ENCODE measurements around the gene TADA2A.
"Not testable (repeated sequence)": the region's sequence is repeated elsewhere in the genome, so short reads cannot be mapped to it uniquely, and the experiment has no call there.

Gene TADA2A

GRCh38 chr17:37400505-37400904 lies 6.2 kb upstream of the TADA2A start:
- Histone ChIP-seq H3K36me3 (ENCODE audit: control insufficient read depth, insufficient read depth, low read length) (no peaks in the 10 kb centered on the region), H3K4me1 (ENCODE audit: control insufficient read depth, insufficient read depth, low read length, poor library complexity, severe bottlenecking) (peaks cover 4% of the 10 kb centered on the region), H3K27ac (ENCODE audit: low read depth, low read length, severe bottlenecking) (no peak overlapping the region), H3K4me3 (ENCODE audit: extremely low read depth, insufficient read depth, low read length, poor library complexity, severe bottlenecking) (no peak overlapping the region), H3K9me3 (ENCODE audit: control insufficient read depth, low read length) (no peaks in the 10 kb centered on the region)

DNA sequence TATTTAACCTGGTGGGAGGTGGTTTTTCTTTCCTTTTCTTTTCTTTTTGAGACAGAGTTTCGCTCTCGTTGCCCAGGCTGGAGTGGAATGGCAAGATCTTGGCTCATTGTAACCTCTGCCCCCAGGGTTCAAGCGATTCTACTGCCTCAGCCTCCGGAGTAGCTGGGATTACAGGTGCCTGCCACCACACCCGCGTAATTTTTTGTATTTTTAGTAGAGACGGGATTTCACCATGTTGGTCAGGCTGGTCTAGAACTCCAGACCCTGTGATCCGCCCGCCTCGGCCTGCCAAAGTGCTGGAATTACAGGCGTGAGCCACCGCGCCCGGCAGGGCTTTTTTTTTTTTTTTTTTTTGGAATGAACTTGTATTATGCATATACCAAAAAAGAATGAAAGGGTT lies 1.2 kb upstream of the TADA2A start:
- peak overlapping the region; percentile 80 for H3K4me3 ChIP-seq (ENCODE audit: extremely low read depth, insufficient read depth, low read length, poor library complexity, severe bottlenecking)
- WGBS, 2 experiments (ENCODE audit: insufficient coverage in 2 of 2) = 73 to 77% methylated on average over 7 to 10 of the region's 14 CpGs
- not testable (repeated sequence) for H3K27ac ChIP-seq (ENCODE audit: low read depth, low read length, severe bottlenecking)

DNA sequence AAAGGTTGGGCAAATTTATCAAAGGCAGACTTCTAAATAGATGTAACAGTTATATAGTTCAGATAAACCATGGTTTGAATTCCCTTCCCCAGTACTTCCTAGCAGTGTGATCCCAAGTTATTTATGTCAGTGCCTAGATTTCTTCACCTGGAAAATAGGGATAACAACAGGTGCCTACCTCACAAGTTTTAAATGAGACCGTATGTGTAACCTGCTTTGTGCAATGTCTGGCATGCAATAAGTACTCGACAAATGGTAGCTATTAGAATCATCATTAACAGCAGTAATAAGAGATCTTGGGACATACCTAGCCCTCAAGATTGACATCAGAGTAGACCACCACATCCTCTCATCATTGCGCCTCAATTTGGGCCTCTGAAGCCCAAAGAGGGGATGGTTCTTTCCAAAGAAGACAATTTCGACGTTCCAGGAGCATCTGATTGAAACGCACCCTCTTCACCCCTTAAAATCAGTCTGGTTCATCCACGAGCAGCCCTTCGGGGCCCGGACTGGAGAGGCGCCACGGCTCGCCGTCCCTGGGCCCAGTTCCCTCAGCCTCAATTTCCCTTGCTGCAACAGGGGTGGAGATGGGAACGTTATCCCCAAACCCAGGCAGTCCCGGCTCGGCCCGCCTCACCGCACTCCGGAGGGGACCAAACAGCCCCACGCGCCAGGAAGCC lies 591 bp upstream of the TADA2A start:
- Histone ChIP-seq H3K9me3 (ENCODE audit: control insufficient read depth, low read length) (no peaks in the 10 kb centered on the region), H3K4me3 (ENCODE audit: extremely low read depth, insufficient read depth, low read length, poor library complexity, severe bottlenecking) (peak overlapping the region; percentile 80), H3K36me3 (ENCODE audit: control insufficient read depth, insufficient read depth, low read length) (peaks cover 14% of the 10 kb centered on the region), H3K4me1 (ENCODE audit: control insufficient read depth, insufficient read depth, low read length, poor library complexity, severe bottlenecking) (peaks cover 9% of the 10 kb centered on the region), H3K27ac (ENCODE audit: low read depth, low read length, severe bottlenecking) (peak overlapping the region; percentile 75)
- 2 to 4% methylated on average over 17 to 20 of the region's 21 CpGs for WGBS, 2 experiments (ENCODE audit: insufficient coverage in 2 of 2)

More for the DNA sequence above, 1.2 kb upstream of the TADA2A start:
- not testable (repeated sequence) for H3K36me3 ChIP-seq (ENCODE audit: control insufficient read depth, insufficient read depth, low read length); H3K4me1 ChIP-seq (ENCODE audit: control insufficient read depth, insufficient read depth, low read length, poor library complexity, severe bottlenecking); H3K9me3 ChIP-seq (ENCODE audit: control insufficient read depth, low read length)

DNA sequence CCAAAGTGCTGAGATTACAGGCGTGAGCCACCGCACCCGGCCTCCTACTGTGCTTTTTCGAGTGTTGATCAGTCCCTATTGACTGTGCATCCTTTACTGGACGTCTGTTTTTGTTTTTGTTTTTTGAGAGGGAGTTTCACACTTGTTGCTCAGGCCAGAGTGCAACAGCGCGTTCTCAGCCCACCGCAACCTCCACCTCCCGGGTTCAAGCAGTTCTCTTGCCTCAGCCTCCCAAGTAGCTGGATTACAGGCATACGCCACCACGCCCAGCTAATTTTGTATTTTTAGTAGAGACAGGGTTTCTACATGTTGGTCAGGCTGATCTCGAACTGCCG lies 1.4 kb downstream of the TADA2A start:
- peaks cover 33% of the 10 kb centered on the region for H3K36me3 ChIP-seq (ENCODE audit: control insufficient read depth, insufficient read depth, low read length)
- not testable (repeated sequence) for H3K4me1 ChIP-seq (ENCODE audit: control insufficient read depth, insufficient read depth, low read length, poor library complexity, severe bottlenecking); H3K9me3 ChIP-seq (ENCODE audit: control insufficient read depth, low read length); H3K27ac ChIP-seq (ENCODE audit: low read depth, low read length, severe bottlenecking); H3K4me3 ChIP-seq (ENCODE audit: extremely low read depth, insufficient read depth, low read length, poor library complexity, severe bottlenecking)
- WGBS, 2 experiments (ENCODE audit: insufficient coverage in 2 of 2) = 96 to 99% methylated on average over 12 to 13 of the region's 13 CpGs

DNA sequence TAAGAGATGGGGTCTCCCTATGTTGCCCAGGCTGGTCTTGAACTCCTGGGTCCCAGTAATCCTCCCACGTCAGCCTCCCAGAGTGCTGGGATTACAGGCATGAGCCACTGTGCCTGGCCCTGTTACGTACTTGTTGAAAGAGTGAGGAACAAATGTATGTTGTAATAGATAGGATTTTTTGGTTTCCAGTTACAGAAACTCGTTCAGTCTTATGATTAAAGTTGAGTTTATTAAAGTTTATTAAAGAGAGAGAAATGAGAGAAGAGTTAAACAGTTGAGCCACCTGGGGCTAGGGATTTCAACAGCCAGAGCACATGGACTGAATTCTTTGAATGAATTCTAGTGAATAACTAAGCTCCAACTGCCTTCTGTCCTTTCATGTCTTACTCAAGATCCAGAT lies 3.7 kb downstream of the TADA2A start:
- Histone ChIP-seq H3K4me1 (ENCODE audit: control insufficient read depth, insufficient read depth, low read length, poor library complexity, severe bottlenecking) (peaks cover 5% of the 10 kb centered on the region), H3K9me3 (ENCODE audit: control insufficient read depth, low read length) (no peaks in the 10 kb centered on the region), H3K27ac (ENCODE audit: low read depth, low read length, severe bottlenecking) (no peak overlapping the region), H3K4me3 (ENCODE audit: extremely low read depth, insufficient read depth, low read length, poor library complexity, severe bottlenecking) (no peak overlapping the region), H3K36me3 (ENCODE audit: control insufficient read depth, insufficient read depth, low read length) (peaks cover 54% of the 10 kb centered on the region)
- WGBS, 2 experiments (ENCODE audit: insufficient coverage in 2 of 2) = 100% methylated on average over 2 of the region's 3 CpGs

- Histone ChIP-seq H3K9me3 (ENCODE audit: control insufficient read depth, low read length) (no peaks in the 10 kb centered on the region), H3K4me3 (ENCODE audit: extremely low read depth, insufficient read depth, low read length, poor library complexity, severe bottlenecking) (no peak overlapping the region), H3K27ac (ENCODE audit: low read depth, low read length, severe bottlenecking) (no peak overlapping the region), H3K36me3 (ENCODE audit: control insufficient read depth, insufficient read depth, low read length) (peaks cover 80% of the 10 kb centered on the region), H3K4me1 (ENCODE audit: control insufficient read depth, insufficient read depth, low read length, poor library complexity, severe bottlenecking) (no peaks in the 10 kb centered on the region)
- WGBS, 2 experiments (ENCODE audit: insufficient coverage in 2 of 2) = 92% methylated on average over 4 of the region's 7 CpGs
Measured at GRCh38 chr17:37413875-37414519, 7.3 kb downstream of the TADA2A start.

GRCh38 chr17:37417852-37418251 lies 11.2 kb downstream of the TADA2A start:
- WGBS, 2 experiments (ENCODE audit: insufficient coverage in 2 of 2) = 92% methylated on average over 2 of the region's 2 CpGs; no CpG with 5 or more reads in 1 of the 2 experiments
- H3K36me3 ChIP-seq (ENCODE audit: control insufficient read depth, insufficient read depth, low read length) = peaks cover 65% of the 10 kb centered on the region
- H3K27ac ChIP-seq (ENCODE audit: low read depth, low read length, severe bottlenecking) = no peak overlapping the region
- H3K9me3 ChIP-seq (ENCODE audit: control insufficient read depth, low read length) = no peaks in the 10 kb centered on the region
- H3K4me3 ChIP-seq (ENCODE audit: extremely low read depth, insufficient read depth, low read length, poor library complexity, severe bottlenecking) = no peak overlapping the region
- no peaks in the 10 kb centered on the region for H3K4me1 ChIP-seq (ENCODE audit: control insufficient read depth, insufficient read depth, low read length, poor library complexity, severe bottlenecking)

DNA sequence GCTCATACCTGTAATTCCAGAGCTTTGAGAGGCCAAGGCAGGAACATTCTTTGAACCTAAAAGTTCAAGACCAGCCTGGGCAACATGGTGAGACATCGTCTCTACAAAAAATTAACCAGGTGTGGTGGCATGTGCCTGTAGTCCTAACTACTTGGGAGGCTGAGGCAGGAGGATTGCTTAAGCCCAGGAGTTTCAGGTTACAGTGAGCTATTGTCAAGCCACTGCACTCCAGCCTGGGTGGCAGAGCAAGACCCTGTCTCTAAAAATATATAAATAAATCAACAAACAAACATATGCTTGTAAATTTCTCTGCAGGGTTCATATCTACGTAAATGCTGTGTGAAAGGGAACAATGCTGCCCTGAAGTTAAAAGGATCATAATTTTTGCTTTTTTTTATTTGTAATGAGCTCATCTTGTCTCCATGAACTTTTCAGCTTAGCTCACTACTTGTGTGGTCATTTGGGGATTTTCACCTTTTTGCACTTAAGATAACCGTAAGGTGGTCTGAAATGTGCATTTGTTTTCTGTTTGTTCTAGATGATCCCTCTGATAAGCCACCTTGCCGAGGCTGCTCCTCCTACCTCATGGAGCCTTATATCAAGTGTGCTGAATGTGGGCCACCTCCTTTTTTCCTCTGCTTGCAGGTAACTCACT lies 16.4 kb downstream of the TADA2A start:
- Histone ChIP-seq H3K4me3 (ENCODE audit: extremely low read depth, insufficient read depth, low read length, poor library complexity, severe bottlenecking) (no peak overlapping the region), H3K36me3 (ENCODE audit: control insufficient read depth, insufficient read depth, low read length) (peaks cover 59% of the 10 kb centered on the region), H3K27ac (ENCODE audit: low read depth, low read length, severe bottlenecking) (no peak overlapping the region), H3K4me1 (ENCODE audit: control insufficient read depth, insufficient read depth, low read length, poor library complexity, severe bottlenecking) (no peaks in the 10 kb centered on the region), H3K9me3 (ENCODE audit: control insufficient read depth, low read length) (no peaks in the 10 kb centered on the region)
- WGBS, 2 experiments (ENCODE audit: insufficient coverage in 2 of 2) = 69 to 88% methylated on average over 2 to 4 of the region's 4 CpGs

- no peaks in the 10 kb centered on the region for H3K9me3 ChIP-seq (ENCODE audit: control insufficient read depth, low read length)
- no peaks in the 10 kb centered on the region for H3K4me1 ChIP-seq (ENCODE audit: control insufficient read depth, insufficient read depth, low read length, poor library complexity, severe bottlenecking)
- WGBS, 2 experiments (ENCODE audit: insufficient coverage in 2 of 2) = 100% methylated on average over 1 of the region's 1 CpG
- no peak overlapping the region for H3K4me3 ChIP-seq (ENCODE audit: extremely low read depth, insufficient read depth, low read length, poor library complexity, severe bottlenecking)
- H3K27ac ChIP-seq (ENCODE audit: low read depth, low read length, severe bottlenecking) = no peak overlapping the region
- H3K36me3 ChIP-seq (ENCODE audit: control insufficient read depth, insufficient read depth, low read length) = peaks cover 62% of the 10 kb centered on the region
Measured at GRCh38 chr17:37425268-37425667, 18.6 kb downstream of the TADA2A start.

DNA sequence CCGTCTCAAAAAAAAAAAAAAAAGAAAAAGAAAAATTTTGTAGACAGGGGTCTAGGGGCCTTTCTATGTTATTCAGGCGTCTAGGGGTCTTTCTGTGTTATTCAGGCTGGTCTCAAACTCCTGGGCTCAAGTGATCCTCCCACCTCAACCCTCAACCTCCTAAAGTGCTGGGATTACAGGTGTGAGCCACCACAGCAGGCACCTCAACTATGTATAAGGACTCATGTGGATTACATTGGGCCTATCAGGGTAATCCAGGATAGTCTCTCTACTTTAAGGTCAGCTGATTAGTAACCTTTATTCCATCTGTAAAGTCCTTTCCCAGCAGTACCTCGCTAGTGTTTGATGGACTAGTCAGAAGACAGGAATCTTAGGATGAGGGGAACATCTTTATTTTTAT lies 22.4 kb downstream of the TADA2A start:
- Histone ChIP-seq H3K27ac (ENCODE audit: low read depth, low read length, severe bottlenecking) (no peak overlapping the region), H3K4me1 (ENCODE audit: control insufficient read depth, insufficient read depth, low read length, poor library complexity, severe bottlenecking) (no peaks in the 10 kb centered on the region), H3K9me3 (ENCODE audit: control insufficient read depth, low read length) (no peaks in the 10 kb centered on the region), H3K4me3 (ENCODE audit: extremely low read depth, insufficient read depth, low read length, poor library complexity, severe bottlenecking) (no peak overlapping the region), H3K36me3 (ENCODE audit: control insufficient read depth, insufficient read depth, low read length) (peaks cover 62% of the 10 kb centered on the region)
- 80% methylated on average over 1 of the region's 3 CpGs; no CpG with 5 or more reads in 1 of the 2 experiments for WGBS, 2 experiments (ENCODE audit: insufficient coverage in 2 of 2)

- Histone ChIP-seq H3K36me3 (ENCODE audit: control insufficient read depth, insufficient read depth, low read length) (peaks cover 58% of the 10 kb centered on the region), H3K9me3 (ENCODE audit: control insufficient read depth, low read length) (no peaks in the 10 kb centered on the region), H3K4me3 (ENCODE audit: extremely low read depth, insufficient read depth, low read length, poor library complexity, severe bottlenecking) (no peak overlapping the region), H3K4me1 (ENCODE audit: control insufficient read depth, insufficient read depth, low read length, poor library complexity, severe bottlenecking) (no peaks in the 10 kb centered on the region), H3K27ac (ENCODE audit: low read depth, low read length, severe bottlenecking) (no peak overlapping the region)
- WGBS, 2 experiments (ENCODE audit: insufficient coverage in 2 of 2) = 67 to 83% methylated on average over 1 of the region's 1 CpG
Measured at GRCh38 chr17:37429453-37429852, 22.8 kb downstream of the TADA2A start.
